SK-N-SH (cell line): ENCODE data around the gene CYP2A7.
"Not testable (repeated sequence)": the region's sequence is repeated elsewhere in the genome, so short reads cannot be mapped to it uniquely, and the experiment has no call there.

Experiments used
- CTCF ChIP-seq: fragments of 200-600 bp; sonication (generic); IDR thresholded peaks from 2 replicates; pipeline ENCODE4 v1.6.1; 2017; ENCODE audit warnings: antibody characterized with exemption, mild to moderate bottlenecking, moderate library complexity
- EP300 ChIP-seq, 2 experiments: IDR thresholded peaks; 2 replicates each; pipeline versions ENCODE4 v1.4.0 to v1.6.1; 2012; ENCODE audit warnings: borderline replicate concordance in 1 of 2, low read depth in 1 of 2, low read length in 1 of 2
- EZH2phosphoT487 ChIP-seq: fragments of 200-600 bp; sonication (generic); IDR thresholded peaks from 2 replicates; pipeline ENCODE4 v1.6.1; 2017; ENCODE audit warnings: low read depth, mixed run types, mild to moderate bottlenecking, antibody characterized with exemption, moderate library complexity, borderline replicate concordance
- JUND ChIP-seq: IDR thresholded peaks from 2 replicates; pipeline ENCODE4 v1.4.0; 2012
- PBX3 ChIP-seq: IDR thresholded peaks from 2 replicates; pipeline ENCODE4; 2012
- REST ChIP-seq: IDR thresholded peaks from 2 replicates; pipeline ENCODE4 v1.6.1; 2012; ENCODE audit warnings: mild to moderate bottlenecking, low read depth, low read length, moderate library complexity
- RFX5 ChIP-seq: IDR thresholded peaks from 2 replicates; pipeline ENCODE4 v1.6.1; 2012; ENCODE audit warnings: mild to moderate bottlenecking, improper control_type of control experiment, low read length
- SMC3 ChIP-seq: IDR thresholded peaks from 2 replicates; pipeline ENCODE4 v1.6.1; 2012; ENCODE audit warnings: low read depth, low read length, improper control_type of control experiment
- TAF1 ChIP-seq: IDR thresholded peaks from 2 replicates; pipeline ENCODE4 v1.6.1; 2012; ENCODE audit warnings: low read depth, mild to moderate bottlenecking, low read length, moderate library complexity, borderline replicate concordance
- TCF12 ChIP-seq: IDR thresholded peaks from 2 replicates; pipeline ENCODE4 v1.4.0; 2012
- TEAD4 ChIP-seq: IDR thresholded peaks from 2 replicates; pipeline ENCODE4 v1.4.0; 2012; ENCODE audit warnings: mild to moderate bottlenecking, borderline replicate concordance; ENCODE audit not compliant: insufficient read depth
- YY1 ChIP-seq: IDR thresholded peaks from 2 replicates; pipeline ENCODE4 v1.4.0; 2012; ENCODE audit warnings: low read depth, mild to moderate bottlenecking
- TF ChIP-seq, protein P1 (sequence below): IDR thresholded peaks from 2 replicates; pipeline ENCODE4 v1.4.0; 2012; ENCODE audit warnings: low read depth

DNA sequence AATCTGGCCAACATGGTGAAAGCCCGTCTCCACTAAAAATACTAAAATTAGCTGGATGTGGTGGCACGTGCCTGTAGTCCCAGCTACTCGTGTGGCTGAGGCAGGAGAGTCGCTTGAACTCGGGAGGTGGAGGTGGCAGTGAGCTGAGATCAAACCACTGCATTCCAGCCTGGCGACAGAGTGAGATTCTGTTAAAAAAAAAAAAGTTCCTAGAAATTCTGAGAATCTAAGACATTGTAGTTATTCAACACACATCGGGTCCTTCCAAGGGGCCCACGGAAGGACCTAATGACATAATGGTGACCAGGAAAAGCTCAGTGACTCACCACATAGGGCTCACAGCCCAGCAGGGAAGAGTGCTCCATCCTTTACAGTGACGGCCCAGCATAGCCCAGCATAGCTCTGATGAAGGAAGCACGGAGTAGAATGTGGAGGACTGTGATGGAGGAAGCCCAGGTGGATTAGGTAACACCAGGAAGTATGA lies 22.7 kb upstream of the CYP2A7 start:
- TF ChIP-seq CTCF; SMC3; JUND; EP300 (IDR thresholded peaks at IDR 0.05; ENCODE audit: borderline replicate concordance in 1 of 2, low read depth in 1 of 2, low read length in 1 of 2); RFX5; TEAD4; YY1; TAF1; PBX3; EZH2phosphoT487; REST; TCF12: not testable (repeated sequence)
- TF ChIP-seq, protein P1, sequence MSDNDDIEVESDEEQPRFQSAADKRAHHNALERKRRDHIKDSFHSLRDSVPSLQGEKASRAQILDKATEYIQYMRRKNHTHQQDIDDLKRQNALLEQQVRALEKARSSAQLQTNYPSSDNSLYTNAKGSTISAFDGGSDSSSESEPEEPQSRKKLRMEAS: not testable (repeated sequence)
